CD4-positive, alpha-beta T cell treated with Interferon gamma for 1 hour (primary cell): ENCODE results near the gene NPIPB5.
"Not testable (repeated sequence)": the region's sequence is repeated elsewhere in the genome, so short reads cannot be mapped to it uniquely, and the experiment has no call there.

ENCODE experiments used
- DNase-seq: peaks from one replicate; pipeline ENCODE4 v3.0.0-alpha.2; 2020

Gene NPIPB5

GRCh38 chr16:22510591-22510990 lies at the start of gene NPIPB5:
Gene NPIPB5 (plus strand): TSS chr16:22510891. CDS start chr16:22513802, 2,911 bp downstream.
- DNase-seq = not testable (repeated sequence)

DNA sequence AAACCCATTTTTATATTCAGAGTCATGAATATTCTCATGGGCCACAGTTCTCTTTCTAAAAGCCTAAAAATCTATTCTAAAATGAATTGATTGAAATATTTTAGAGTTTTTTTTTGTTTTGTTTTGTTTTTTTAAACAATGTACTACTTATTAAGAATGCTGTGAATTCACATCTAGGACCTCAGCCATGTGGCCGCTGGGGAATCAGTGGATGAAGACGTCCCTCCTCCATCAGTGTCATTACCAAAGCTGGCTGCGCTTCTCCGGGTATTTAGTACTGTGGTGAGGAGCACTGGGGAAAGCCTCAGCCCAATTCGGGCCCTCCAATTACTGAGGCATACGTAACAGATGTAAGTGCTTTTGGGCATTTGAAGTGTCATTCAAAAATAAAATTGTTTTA lies 41.8 kb upstream of the NPIPB5 start:
- not testable (repeated sequence) for DNase-seq

DNA sequence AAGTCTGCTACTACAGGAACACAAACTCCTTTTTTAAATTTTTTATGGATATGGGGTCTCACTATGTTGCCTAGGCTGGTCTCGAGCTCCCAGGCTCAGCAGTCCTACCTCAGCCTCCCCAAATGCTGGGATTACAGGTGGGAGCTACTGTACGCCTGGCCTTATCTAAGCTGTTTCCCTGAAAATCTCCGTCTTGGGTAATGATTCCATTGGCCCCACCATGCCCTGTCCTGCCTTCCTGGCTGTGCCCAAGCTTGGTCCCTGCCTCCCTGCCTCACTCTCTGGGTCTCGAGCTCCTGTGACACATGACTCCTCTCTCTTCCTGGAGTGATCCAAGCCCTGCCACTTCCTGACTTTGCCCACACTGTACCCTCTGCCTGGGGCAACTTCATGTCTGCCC lies 27.3 kb downstream of the NPIPB5 start:
- not testable (repeated sequence) for DNase-seq

DNA sequence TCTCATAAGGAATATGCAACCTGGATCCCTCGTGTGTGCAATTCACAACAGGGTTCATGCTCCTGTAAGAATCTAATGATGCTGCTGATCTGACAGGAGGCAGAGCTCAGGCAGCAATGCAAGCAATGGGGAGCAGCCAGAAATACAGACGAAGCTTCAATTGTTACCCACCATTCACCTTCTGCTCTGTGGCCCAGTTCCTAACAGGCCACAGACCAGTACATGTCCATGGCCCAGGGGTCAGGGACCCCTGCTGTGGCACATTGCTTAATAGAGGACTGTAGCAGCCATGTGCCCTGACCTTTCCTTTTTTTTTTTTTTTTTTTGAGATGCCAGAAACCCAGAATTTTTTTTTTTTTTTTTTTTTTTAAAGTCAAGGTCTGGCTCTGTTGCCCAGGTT lies 34.1 kb downstream of the NPIPB5 start:
- not testable (repeated sequence) for DNase-seq

GRCh38 chr16:22546630-22547029 lies 35.9 kb downstream of the NPIPB5 start:
- not testable (repeated sequence) for DNase-seq

- not testable (repeated sequence) for DNase-seq
Measured at GRCh38 chr16:22547170-22547765, 36.6 kb downstream of the NPIPB5 start.

DNA sequence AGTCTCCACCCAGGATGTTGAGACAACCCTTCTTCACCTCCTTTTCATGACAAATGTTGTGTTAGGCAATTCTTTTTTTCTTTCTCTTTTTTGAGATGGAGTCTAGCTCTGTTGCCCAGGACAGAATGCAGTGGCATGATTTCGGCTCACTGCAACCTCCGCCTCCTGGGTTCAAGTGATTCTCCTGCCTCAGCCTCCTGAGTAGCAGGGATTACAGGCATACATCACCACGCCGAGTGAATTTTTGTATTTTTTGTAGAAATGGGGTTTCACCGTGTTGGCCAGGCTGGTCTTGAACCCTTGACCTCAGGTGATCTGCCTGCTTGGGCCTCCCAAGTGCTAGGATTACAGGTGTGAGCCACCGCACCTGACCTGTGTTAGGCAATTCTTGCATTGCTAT lies 39.2 kb downstream of the NPIPB5 start:
- DNase-seq = not testable (repeated sequence)

DNA sequence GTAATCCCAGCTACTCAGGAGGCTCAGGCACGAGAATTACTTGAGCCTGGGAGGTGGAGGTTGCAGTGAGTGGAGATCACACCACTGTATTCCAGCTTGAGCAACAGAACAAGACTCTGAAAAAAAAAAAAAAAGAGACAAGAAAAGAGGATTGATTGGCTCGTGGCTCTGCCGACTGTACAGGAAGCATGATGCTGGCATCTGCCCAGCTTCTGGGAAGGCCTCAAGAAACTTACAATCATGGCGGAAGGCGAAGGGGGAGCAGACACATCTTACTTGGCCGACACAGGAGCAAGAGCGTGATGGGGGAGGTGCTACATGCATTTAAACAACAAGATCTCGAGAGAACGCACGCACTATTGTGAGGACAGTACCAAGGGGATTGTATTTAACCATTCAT lies 40.5 kb downstream of the NPIPB5 start:
- not testable (repeated sequence) for DNase-seq

GRCh38 chr16:22551651-22552050 lies 41.0 kb downstream of the NPIPB5 start:
- not testable (repeated sequence) for DNase-seq

DNA sequence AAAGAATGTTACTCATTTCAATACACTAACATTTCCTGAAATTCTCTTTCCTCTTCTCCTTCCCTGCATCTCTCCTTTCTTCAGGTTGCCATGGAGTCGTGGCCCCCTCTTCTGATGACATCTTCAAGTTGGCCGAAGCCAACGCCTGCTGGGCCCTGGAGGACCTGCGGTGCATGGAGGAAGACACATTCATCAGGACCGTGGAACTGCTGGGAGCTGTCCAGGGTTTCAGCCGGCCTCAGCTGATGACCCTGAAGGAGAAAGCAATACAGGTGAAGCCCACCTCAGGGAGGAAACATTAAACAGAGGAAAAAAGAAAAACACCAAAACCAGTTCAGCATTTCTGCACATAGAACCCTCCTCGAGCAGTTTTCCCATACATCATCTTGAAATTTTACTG lies 46.1 kb downstream of the NPIPB5 start:
- DNase-seq = not testable (repeated sequence)
